Testis (tissue), 3 donors: ENCODE results near the gene PSENEN. TPM values are rescaled to one million over a fixed set of nuclear protein-coding genes. Genes with fewer than 3 reads are reported as not detected.

Experiments used
- DNase-seq: peaks from one replicate; pipeline ENCODE4 v3.0.0-alpha.2; 2019
- H3K27ac ChIP-seq, 2 donors: fragments of 200-600 bp; sonication (generic); one replicate each; pipeline ENCODE4 v1.5.1; 2019
- H3K27me3 ChIP-seq: fragments of 200-600 bp; sonication (generic); one replicate; pipeline ENCODE4 v1.5.1; 2019
- H3K36me3 ChIP-seq: fragments of 200-600 bp; sonication (generic); one replicate; pipeline ENCODE4 v1.5.1; 2017; ENCODE audit warnings: low read depth; ENCODE audit errors: missing control alignments
- H3K4me1 ChIP-seq: fragments of 200-600 bp; sonication (generic); one replicate; pipeline ENCODE4 v1.5.1; 2019
- H3K4me3 ChIP-seq, 2 donors: fragments of 200-600 bp; sonication (generic); one replicate each; pipeline ENCODE4 v1.5.1; 2017 to 2019
- H3K9me3 ChIP-seq: fragments of 200-600 bp; sonication (generic); one replicate; pipeline ENCODE4 v1.5.1; 2017
- POLR2A ChIP-seq: fragments of 450-650 bp; IDR thresholded peaks from one replicate; pipeline ENCODE4 v1.6.1; 2017; ENCODE audit warnings: antibody characterized with exemption, mild to moderate bottlenecking, moderate library complexity
- WGBS, 2 donors: methylation state at CpG; one replicate each; pipeline ENCODE4 v1.1.5; 2018; 5-methylcytosine and 5-hydroxymethylcytosine counted together
- intact Hi-C: fragments of 100-400 bp; cut with DNase I; formaldehyde crosslinking; loops from one replicate; pipeline ENCODE4 v1.15.1; 2023; ENCODE audit warnings: low total_unique reads
- polyA plus RNA-seq: library from polyadenylated mRNA; stranded (reverse); fragments of 350-450 nt; fragmentation: Illumina TruSeq; extraction: RNeasy Lipid Tissue Mini Kit (QIAGEN cat#74804); gene quantifications from one replicate; pipeline ENCODE4 v1.2.3, GENCODE V29; 2014; ENCODE audit warnings: low read depth, low replicate concordance; ENCODE audit not compliant: insufficient read depth
- total RNA-seq, 2 donors: library from RNA; depleted of rRNA; stranded (reverse); fragments of >200 nt; gene quantifications; one replicate each; pipeline ENCODE4 v1.2.3, GENCODE V29; 2016
- TF ChIP-seq, protein P1 (sequence below), 3 experiments: fragments of 450-650 bp in 2 of 3; fragments of 200-600 bp in 1 of 3; sonication (generic) in 1 of 3; IDR thresholded peaks; one replicate each; pipeline ENCODE4 v1.5.1; 2016 to 2019; ENCODE audit warnings: antibody characterized with exemption in 3 of 3, mild to moderate bottlenecking in 2 of 3, moderate library complexity in 1 of 3

The PSENEN gene
- total and polyA plus RNA-seq, 3 donors from 2014 or later, result 100 to 303 (median 121) TPM

GRCh38 chr19:35718345-35719041 is 27.0 kb upstream of the PSENEN start:
- peaks cover 25% of the 10 kb centered on the region for H3K4me1 ChIP-seq
- 0 to 1% methylated on average over 16 to 38 of the region's 42 CpGs for WGBS, 2 donors

GRCh38 chr19:35719402-35720162 is 25.9 kb upstream of the PSENEN start:
- Histone ChIP-seq H3K4me3 (no peak overlapping the region), H3K9me3 (no peaks in the 10 kb centered on the region), H3K27ac (peak overlapping the region in 1 of 2 donors; percentile 91), H3K36me3 (no peaks in the 10 kb centered on the region), H3K27me3 (no peaks in the 10 kb centered on the region), H3K4me1 (peaks cover 25% of the 10 kb centered on the region)
- DNase-seq, result no peak
- intact Hi-C loops, result loop anchor here (10.0 kb wide), 1 partner anchor 175 kb away; the partner anchor contains the start of gene TMEM147
- no peak for TF ChIP-seq POLR2A
- TF ChIP-seq, protein P1, sequence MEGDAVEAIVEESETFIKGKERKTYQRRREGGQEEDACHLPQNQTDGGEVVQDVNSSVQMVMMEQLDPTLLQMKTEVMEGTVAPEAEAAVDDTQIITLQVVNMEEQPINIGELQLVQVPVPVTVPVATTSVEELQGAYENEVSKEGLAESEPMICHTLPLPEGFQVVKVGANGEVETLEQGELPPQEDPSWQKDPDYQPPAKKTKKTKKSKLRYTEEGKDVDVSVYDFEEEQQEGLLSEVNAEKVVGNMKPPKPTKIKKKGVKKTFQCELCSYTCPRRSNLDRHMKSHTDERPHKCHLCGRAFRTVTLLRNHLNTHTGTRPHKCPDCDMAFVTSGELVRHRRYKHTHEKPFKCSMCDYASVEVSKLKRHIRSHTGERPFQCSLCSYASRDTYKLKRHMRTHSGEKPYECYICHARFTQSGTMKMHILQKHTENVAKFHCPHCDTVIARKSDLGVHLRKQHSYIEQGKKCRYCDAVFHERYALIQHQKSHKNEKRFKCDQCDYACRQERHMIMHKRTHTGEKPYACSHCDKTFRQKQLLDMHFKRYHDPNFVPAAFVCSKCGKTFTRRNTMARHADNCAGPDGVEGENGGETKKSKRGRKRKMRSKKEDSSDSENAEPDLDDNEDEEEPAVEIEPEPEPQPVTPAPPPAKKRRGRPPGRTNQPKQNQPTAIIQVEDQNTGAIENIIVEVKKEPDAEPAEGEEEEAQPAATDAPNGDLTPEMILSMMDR (IDR thresholded peaks at IDR 0.05), result no peak
- WGBS, 2 donors, result 59 to 71% methylated on average over 28 to 32 of the region's 32 CpGs

More at GRCh38 chr19:35718345-35719041, 27.0 kb upstream of the PSENEN start:
- Histone ChIP-seq H3K36me3 (no peaks in the 10 kb centered on the region), H3K27ac (peak overlapping the region; percentile 68 to 91), H3K27me3 (no peaks in the 10 kb centered on the region), H3K9me3 (no peaks in the 10 kb centered on the region), H3K4me3 (peak overlapping the region; percentile 82 to 85)
- DNase-seq, result peak; percentile 45
- no peak for TF ChIP-seq POLR2A
- TF ChIP-seq, protein P1 (IDR thresholded peaks at IDR 0.05), result no peak
- intact Hi-C loops, result loop anchor here (10.0 kb wide), 1 partner anchor 174 kb away; the partner anchor contains the start of gene TMEM147

GRCh38 chr19:35720163-35720524 is 25.3 kb upstream of the PSENEN start:
- 76 to 78% methylated on average over 9 of the region's 9 CpGs for WGBS, 2 donors
- no peaks in the 10 kb centered on the region for H3K36me3 ChIP-seq

DNA sequence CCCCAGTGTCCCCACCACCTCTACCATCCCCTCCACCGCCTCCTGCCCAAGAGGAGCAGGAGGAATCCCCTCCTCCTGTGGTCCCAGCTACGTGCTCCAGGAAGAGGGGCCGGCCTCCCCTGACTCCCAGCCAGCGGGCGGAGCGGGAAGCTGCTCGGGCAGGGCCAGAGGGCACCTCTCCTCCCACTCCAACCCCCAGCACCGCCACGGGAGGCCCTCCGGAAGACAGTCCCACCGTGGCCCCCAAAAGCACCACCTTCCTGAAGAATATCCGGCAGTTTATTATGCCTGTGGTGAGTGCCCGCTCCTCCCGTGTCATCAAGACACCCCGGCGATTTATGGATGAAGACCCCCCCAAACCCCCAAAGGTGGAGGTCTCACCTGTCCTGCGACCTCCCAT is 24.8 kb upstream of the PSENEN start:
- Histone ChIP-seq H3K4me3 (no peak overlapping the region), H3K9me3 (no peaks in the 10 kb centered on the region), H3K4me1 (peaks cover 22% of the 10 kb centered on the region), H3K36me3 (no peaks in the 10 kb centered on the region), H3K27me3 (no peaks in the 10 kb centered on the region), H3K27ac (no peak overlapping the region)
- WGBS, 2 donors, result 78 to 93% methylated on average over 8 to 17 of the region's 17 CpGs
- TF ChIP-seq, protein P1 (IDR thresholded peaks at IDR 0.05), result no peak
- TF ChIP-seq POLR2A, result no peak
- DNase-seq, result no peak
- intact Hi-C loops, result no loop called here

More at GRCh38 chr19:35720163-35720524, 25.3 kb upstream of the PSENEN start:
- TF ChIP-seq, protein P1 (IDR thresholded peaks at IDR 0.05), result no peak
- TF ChIP-seq POLR2A, result no peak
- H3K27me3 ChIP-seq, result no peaks in the 10 kb centered on the region
- no peak overlapping the region for H3K27ac ChIP-seq
- H3K9me3 ChIP-seq, result no peaks in the 10 kb centered on the region
- no peak overlapping the region for H3K4me3 ChIP-seq
- no peak for DNase-seq
- peaks cover 25% of the 10 kb centered on the region for H3K4me1 ChIP-seq
- intact Hi-C loops, result no loop called here
